ENCODE measurements around the gene GIT2.

GIT2 gene

GRCh38 chr12:109927622-109928021 is 68.5 kb downstream of the GIT2 start:
- DNase-seq (ENCODE audit: insufficient read length, low spot score) (no peak), FAIRE-seq (no peak)
- peak; percentile 59 for TF ChIP-seq CTCF (IDR thresholded peaks at IDR 0.05; ENCODE audit: insufficient read depth, missing control alignments)

GRCh38 chr12:109926488-109927210 is 69.5 kb downstream of the GIT2 start:
- TF ChIP-seq CTCF (IDR thresholded peaks at IDR 0.05; ENCODE audit: insufficient read depth, missing control alignments) = no peak
- no peak for FAIRE-seq
- DNase-seq (ENCODE audit: insufficient read length, low spot score) = no peak

DNA sequence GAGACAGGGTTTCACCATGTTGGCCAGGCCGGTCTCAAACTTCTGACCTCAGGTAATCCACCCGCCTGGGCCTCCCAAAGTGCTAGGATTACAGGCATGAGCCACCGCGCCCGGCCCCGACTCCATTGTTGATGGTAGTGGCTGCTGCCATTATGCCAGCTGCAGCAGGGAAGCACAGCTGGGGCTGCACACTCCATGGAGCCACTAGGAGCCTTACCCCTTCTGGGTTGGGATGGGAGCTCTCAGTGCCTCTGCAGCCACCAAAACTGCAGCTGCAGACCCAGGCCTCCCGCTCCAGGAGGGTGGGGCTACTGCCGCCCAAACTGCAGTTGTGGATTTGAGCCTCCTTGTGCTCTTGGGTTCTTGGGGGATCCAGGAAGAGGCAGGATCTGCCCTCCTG is 70.2 kb downstream of the GIT2 start:
- no peak for TF ChIP-seq CTCF (IDR thresholded peaks at IDR 0.05; ENCODE audit: insufficient read depth, missing control alignments)
- FAIRE-seq (no peak), DNase-seq (ENCODE audit: insufficient read length, low spot score) (no peak)

DNA sequence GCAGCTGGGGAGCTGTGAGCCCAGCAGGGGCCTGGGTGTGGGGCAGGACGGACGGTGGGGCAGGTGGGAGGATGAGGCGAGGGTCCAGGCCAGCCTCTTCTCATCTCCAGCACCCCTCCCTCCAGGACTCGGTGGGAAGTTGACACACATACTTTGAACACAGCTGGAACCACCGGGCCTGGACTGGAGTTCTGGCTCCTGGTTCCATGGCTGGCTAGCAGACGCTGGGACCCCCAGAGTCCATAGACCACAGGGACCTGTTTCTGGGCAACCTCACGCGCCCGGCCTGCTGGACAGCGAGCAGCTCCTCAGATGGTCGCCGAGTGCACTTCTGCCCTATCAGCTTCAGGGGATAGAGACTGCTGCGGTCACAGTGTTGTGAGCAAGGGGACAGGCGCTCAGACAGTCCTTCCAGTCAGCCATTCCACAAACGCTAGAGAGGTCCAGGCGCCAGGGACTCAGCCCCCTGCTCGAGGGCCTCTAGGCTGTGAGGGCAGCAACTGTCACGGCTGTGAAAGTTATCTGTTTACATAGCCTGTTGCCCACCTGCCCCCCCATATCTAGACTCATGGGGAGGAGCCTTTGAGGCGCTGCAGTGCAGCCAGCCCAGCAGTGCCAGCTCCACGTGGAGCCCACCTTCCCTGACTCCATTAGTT is 70.9 kb downstream of the GIT2 start:
- DNase-seq (ENCODE audit: insufficient read length, low spot score) (no peak), FAIRE-seq (no peak)
- no peak for TF ChIP-seq CTCF (IDR thresholded peaks at IDR 0.05; ENCODE audit: insufficient read depth, missing control alignments)

GRCh38 chr12:109923481-109924245 is 72.5 kb downstream of the GIT2 start:
- FAIRE-seq (no peak), DNase-seq (ENCODE audit: insufficient read length, low spot score) (no peak)
- TF ChIP-seq CTCF (IDR thresholded peaks at IDR 0.05; ENCODE audit: insufficient read depth, missing control alignments) = no peak

DNA sequence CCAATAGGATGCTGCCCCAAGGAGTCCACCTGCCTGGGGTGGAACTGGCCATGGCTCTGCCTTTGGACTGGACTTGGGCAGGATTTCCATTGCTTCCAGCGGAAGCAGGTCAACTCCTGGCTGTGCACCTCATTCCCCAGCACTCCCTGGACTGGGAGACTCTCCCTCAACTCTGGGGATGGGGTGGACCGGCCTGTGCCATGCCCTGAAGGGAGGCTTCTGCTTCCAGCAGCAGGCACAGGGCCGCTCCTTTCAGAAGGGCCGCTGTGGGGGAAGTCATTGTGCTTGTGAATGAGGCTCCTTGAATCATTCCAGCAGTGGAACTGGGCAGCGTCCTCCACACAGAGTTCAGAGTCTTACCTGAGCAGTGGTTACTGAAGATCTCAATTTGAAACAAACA is 73.1 kb downstream of the GIT2 start:
- no peak for TF ChIP-seq CTCF (IDR thresholded peaks at IDR 0.05; ENCODE audit: insufficient read depth, missing control alignments)
- FAIRE-seq = no peak

More for the DNA sequence above, 73.1 kb downstream of the GIT2 start:
- no peak for DNase-seq (ENCODE audit: insufficient read length, low spot score)

Measured in D721Med (cell line).